Smooth muscle cell of trachea (primary cell): ENCODE measurements around the gene MBNL1. TPM values are rescaled to one million over a fixed set of nuclear protein-coding genes. Genes with fewer than 3 reads are reported as not detected.

ENCODE experiments used
- total RNA-seq: library from RNA; depleted of rRNA; stranded (reverse); fragments of >200 nt; gene quantifications from 2 replicates; pipeline ENCODE4 v1.2.1, GENCODE V29; 2014

Gene MBNL1
- 228 and 267 TPM in 2 replicates for total RNA-seq

GRCh38 chr3:152268555-152269055, at the start of gene MBNL1:
Gene MBNL1 (plus strand): TSS chr3:152268929. CDS start chr3:152300194, 31,265 bp downstream.

